ENCODE results near the gene EYS. TPM values are rescaled to one million over a fixed set of nuclear protein-coding genes. Genes with fewer than 3 reads are reported as not detected.
"Not testable (repeated sequence)": the region's sequence is repeated elsewhere in the genome, so short reads cannot be mapped to it uniquely, and the experiment has no call there.

Gene EYS
- total RNA-seq, 1 donor from 2014 or later: not detected

DNA sequence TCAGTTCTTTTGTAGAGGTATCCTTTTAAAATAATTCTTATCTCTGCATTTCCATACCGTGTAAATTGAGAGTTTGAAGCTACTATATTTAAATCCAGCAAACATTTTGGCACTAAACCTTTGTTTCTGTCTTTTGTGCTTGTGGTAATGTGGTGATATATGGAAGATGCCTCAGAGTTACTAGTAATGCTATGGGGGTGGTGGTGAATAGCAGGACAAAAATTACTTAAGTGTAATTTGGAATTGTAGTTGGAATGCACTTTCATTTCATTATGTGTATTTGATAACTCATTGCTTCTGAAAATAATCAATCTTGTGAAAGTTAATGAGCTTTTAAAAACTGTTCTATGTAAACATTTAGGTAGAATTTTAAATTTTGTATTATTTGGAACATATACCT, 1666.9 kb downstream of the EYS start:
- no peak overlapping the region for H3K4me3 Mint-ChIP-seq (ENCODE audit: unreplicated experiment)
- no peaks in the 10 kb centered on the region for H3K9me3 Mint-ChIP-seq (ENCODE audit: unreplicated experiment)
- H3K27ac Mint-ChIP-seq (ENCODE audit: unreplicated experiment): no peak overlapping the region
- no peak for DNase-seq (ENCODE audit: low spot score)
- no peaks in the 10 kb centered on the region for H3K4me1 Mint-ChIP-seq (ENCODE audit: unreplicated experiment)
- H3K27me3 Mint-ChIP-seq (ENCODE audit: unreplicated experiment): no peaks in the 10 kb centered on the region
- TF ChIP-seq, protein P1, sequence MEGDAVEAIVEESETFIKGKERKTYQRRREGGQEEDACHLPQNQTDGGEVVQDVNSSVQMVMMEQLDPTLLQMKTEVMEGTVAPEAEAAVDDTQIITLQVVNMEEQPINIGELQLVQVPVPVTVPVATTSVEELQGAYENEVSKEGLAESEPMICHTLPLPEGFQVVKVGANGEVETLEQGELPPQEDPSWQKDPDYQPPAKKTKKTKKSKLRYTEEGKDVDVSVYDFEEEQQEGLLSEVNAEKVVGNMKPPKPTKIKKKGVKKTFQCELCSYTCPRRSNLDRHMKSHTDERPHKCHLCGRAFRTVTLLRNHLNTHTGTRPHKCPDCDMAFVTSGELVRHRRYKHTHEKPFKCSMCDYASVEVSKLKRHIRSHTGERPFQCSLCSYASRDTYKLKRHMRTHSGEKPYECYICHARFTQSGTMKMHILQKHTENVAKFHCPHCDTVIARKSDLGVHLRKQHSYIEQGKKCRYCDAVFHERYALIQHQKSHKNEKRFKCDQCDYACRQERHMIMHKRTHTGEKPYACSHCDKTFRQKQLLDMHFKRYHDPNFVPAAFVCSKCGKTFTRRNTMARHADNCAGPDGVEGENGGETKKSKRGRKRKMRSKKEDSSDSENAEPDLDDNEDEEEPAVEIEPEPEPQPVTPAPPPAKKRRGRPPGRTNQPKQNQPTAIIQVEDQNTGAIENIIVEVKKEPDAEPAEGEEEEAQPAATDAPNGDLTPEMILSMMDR (IDR thresholded peaks at IDR 0.05; ENCODE audit: unreplicated experiment): no peak
- no peaks in the 10 kb centered on the region for H3K36me3 Mint-ChIP-seq (ENCODE audit: low read depth, unreplicated experiment)

DNA sequence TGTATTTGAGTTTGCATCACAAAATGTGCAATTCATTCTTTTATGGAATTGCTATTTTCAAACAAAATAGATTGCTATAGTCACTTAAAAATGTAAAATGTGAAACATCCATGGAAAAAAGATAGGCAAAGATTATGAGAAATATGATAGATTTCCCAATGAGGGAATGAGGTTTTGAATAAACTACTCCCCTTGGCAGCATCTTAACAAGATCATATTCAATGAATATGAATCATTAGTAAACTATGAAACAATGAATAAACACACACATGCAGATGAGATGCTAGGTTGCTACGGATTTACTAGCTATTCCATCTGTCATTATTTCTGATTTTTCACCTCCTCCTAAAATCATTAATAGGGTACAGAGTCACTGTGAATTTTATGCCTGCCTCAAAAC, 1669.6 kb downstream of the EYS start:
- no peaks in the 10 kb centered on the region for H3K27me3 Mint-ChIP-seq (ENCODE audit: unreplicated experiment)
- H3K4me3 Mint-ChIP-seq (ENCODE audit: unreplicated experiment): no peak overlapping the region
- H3K27ac Mint-ChIP-seq (ENCODE audit: unreplicated experiment): no peak overlapping the region
- H3K4me1 Mint-ChIP-seq (ENCODE audit: unreplicated experiment): no peaks in the 10 kb centered on the region
- no peaks in the 10 kb centered on the region for H3K36me3 Mint-ChIP-seq (ENCODE audit: low read depth, unreplicated experiment)
- TF ChIP-seq, protein P1 (IDR thresholded peaks at IDR 0.05; ENCODE audit: unreplicated experiment): no peak
- no peak for DNase-seq (ENCODE audit: low spot score)
- no peaks in the 10 kb centered on the region for H3K9me3 Mint-ChIP-seq (ENCODE audit: unreplicated experiment)

DNA sequence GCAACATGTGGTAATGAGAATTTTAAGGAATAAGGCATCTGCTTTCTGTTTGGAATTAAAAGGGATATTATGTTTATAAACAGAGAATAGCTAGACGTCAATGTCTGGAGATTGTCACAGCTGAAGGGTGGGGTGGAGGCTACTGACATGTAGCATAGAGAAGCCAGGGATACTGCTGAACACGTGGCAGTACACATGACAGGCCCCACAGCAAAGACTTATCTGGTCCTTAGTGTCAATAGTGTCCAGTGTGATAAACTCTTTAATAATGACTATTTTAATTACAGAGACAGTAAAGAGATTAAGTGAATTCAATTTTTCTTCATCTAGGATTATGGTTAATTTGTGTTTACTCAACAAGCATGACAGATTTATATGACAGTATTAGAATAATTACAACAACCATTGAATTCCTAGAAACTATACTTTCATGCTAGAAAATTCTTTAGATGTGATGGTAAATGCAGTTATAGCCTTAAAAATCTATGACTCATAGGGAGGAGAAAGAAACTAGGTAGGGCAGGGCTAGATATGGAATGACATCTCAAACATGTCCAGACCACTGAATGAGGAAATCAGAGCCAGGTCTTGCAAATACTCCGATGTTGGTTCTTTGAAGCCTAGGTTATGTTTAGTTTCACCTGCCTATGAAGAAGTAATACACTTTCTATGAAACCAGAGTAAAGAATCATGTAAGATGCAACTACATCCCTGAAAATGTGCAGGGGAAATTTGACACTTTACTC, 1671.9 kb downstream of the EYS start:
- H3K9me3 Mint-ChIP-seq (ENCODE audit: unreplicated experiment): peaks cover 10% of the 10 kb centered on the region
- H3K27me3 Mint-ChIP-seq (ENCODE audit: unreplicated experiment): peaks cover 8% of the 10 kb centered on the region
- TF ChIP-seq, protein P1 (IDR thresholded peaks at IDR 0.05; ENCODE audit: unreplicated experiment): no peak
- no peaks in the 10 kb centered on the region for H3K36me3 Mint-ChIP-seq (ENCODE audit: low read depth, unreplicated experiment)
- no peak for DNase-seq (ENCODE audit: low spot score)
- no peak overlapping the region for H3K4me3 Mint-ChIP-seq (ENCODE audit: unreplicated experiment)
- H3K27ac Mint-ChIP-seq (ENCODE audit: unreplicated experiment): no peak overlapping the region
- no peaks in the 10 kb centered on the region for H3K4me1 Mint-ChIP-seq (ENCODE audit: unreplicated experiment)

DNA sequence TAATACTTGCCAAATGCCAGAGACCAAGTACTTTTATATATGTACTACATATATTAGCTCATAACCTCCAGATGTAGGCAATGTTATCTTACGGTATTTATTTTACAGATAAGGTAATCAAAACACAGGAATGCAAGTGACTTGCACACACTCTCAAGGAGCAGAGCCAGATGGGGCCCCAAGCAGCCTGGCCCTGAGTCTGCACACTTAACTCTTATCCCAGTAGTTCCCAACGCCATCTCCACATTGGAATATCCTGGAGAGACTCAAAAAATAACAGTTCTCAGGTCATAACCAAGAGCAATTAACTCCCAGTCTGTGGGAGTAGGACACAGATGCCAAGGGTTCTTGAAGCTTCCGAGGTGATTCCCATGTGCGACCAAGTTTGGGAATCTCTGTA, 1672.7 kb downstream of the EYS start:
- DNase-seq (ENCODE audit: low spot score): no peak
- H3K27ac Mint-ChIP-seq (ENCODE audit: unreplicated experiment): no peak overlapping the region
- H3K27me3 Mint-ChIP-seq (ENCODE audit: unreplicated experiment): peaks cover 8% of the 10 kb centered on the region
- TF ChIP-seq, protein P1 (IDR thresholded peaks at IDR 0.05; ENCODE audit: unreplicated experiment): no peak
- H3K9me3 Mint-ChIP-seq (ENCODE audit: unreplicated experiment): peaks cover 16% of the 10 kb centered on the region
- H3K4me3 Mint-ChIP-seq (ENCODE audit: unreplicated experiment): no peak overlapping the region
- no peaks in the 10 kb centered on the region for H3K4me1 Mint-ChIP-seq (ENCODE audit: unreplicated experiment)
- H3K36me3 Mint-ChIP-seq (ENCODE audit: low read depth, unreplicated experiment): peaks cover 4% of the 10 kb centered on the region

DNA sequence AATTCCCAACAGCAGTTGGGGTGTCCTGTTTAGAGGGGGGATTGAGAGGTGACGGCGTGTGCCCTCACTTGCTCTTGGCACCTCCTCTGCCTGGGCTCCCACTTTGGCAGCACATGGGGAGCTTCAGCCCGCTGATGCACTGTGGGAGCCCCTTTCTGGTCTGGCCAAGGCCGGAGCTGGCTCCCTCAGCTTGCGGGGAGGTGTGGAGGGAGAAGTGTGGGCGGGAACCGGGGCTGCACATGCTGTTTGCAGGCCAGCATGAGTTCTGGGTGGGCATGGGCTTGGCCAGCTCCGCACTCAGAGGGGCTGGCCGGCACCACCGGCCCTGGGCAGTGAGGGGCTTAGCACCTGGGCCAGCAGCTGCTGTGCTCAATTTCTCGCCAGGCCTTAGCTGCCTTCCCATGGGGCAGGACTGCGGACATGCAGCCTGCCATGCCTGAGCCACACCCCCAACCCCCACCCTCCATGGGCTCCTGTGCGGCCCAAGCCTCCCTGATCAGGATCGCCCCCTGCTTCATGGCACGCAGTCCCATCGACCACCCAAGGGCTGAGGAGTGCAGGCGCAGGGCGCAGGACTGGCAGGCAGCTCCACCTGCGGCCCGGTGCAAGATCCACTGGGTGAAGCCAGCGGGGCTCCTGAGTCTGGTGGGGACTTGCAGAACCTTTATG, 1675.9 kb downstream of the EYS start:
- DNase-seq (ENCODE audit: low spot score); H3K4me3 Mint-ChIP-seq (ENCODE audit: unreplicated experiment); H3K27me3 Mint-ChIP-seq (ENCODE audit: unreplicated experiment); H3K4me1 Mint-ChIP-seq (ENCODE audit: unreplicated experiment); H3K27ac Mint-ChIP-seq (ENCODE audit: unreplicated experiment); H3K36me3 Mint-ChIP-seq (ENCODE audit: low read depth, unreplicated experiment): not testable (repeated sequence)
- peaks cover 16% of the 10 kb centered on the region for H3K9me3 Mint-ChIP-seq (ENCODE audit: unreplicated experiment)

All from endothelial cell (in vitro differentiated cells).